Measurements from ENCODE around the gene EIF4G3. TPM values are rescaled to one million over a fixed set of nuclear protein-coding genes. Genes with fewer than 3 reads are reported as not detected.

The EIF4G3 gene
- total RNA-seq, 1 experiment from 2014 or later = 72.0 TPM

DNA sequence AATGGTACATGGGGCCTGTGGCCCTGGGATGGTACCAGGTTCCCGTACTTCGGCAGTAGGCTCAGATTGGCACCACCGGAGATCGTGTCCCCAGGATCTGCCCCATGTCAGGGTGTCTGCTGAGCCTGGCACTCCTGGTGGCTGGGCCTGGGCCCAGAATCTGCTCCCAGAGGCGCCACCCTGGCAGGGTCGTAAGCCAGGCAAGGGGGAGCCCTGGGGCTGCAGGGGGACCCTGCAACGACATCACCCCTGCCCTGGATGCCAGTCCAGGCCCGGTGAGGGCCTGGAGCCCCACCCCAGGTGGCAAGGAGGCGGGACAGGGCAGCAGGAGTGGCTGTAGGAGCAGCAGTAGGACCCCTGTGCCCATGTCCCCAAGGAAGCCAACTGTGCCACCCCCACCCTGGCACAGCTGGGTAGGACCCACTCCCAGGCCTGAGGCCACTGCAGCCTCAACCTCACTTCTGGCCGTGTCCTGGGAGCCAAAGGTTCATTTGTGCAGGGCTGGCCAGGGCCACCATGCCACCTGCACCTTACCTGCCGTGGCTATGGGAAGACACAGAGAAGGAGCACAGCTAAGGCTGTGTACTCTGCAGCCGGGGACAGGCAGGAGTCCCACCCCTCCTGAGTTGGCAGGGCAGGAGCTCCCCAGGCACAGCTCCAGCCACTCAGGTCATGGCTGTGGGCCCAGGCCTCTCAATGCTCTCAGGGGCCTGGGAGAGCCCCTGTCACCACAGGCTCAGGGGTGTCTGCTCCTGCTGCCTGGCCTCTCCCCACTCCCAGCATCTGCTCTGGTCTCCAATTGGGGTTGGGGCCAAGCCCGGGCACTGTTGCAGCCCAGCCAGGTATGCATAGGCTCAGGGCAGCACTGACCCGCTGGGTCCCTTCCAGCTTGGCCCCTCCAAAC, 141.7 kb downstream of the EIF4G3 start:
- Histone ChIP-seq H2BK5ac (ENCODE audit: insufficient read length, low read length) (no peak overlapping the region), H2AFZ (ENCODE audit: low read length) (no peak overlapping the region), H4K5ac (ENCODE audit: insufficient read length, low read depth, low read length) (no peak overlapping the region), H3K79me2 (ENCODE audit: insufficient read depth, low read length) (peaks cover 4% of the 10 kb centered on the region; the same call in 1 of the 2 replicates), H3K4me2 (ENCODE audit: insufficient read depth, insufficient read length, low read length) (no peak overlapping the region), H4K20me1 (ENCODE audit: control insufficient read depth, insufficient read depth, insufficient read length) (no peaks in the 10 kb centered on the region), H3K4me1 (ENCODE audit: insufficient read depth, low read length) (no peaks in the 10 kb centered on the region), H3K18ac (ENCODE audit: insufficient read length, low read depth, low read length) (no peak overlapping the region), H3K27me3 (ENCODE audit: insufficient read depth, low read length) (no peaks in the 10 kb centered on the region), H4K91ac (ENCODE audit: insufficient read length, low read depth, low read length) (no peak overlapping the region), H3K23ac (ENCODE audit: insufficient read length, low read depth, low read length) (no peak overlapping the region), H3K23me2 (ENCODE audit: insufficient read length, low read depth, low read length, poor library complexity, severe bottlenecking) (no peaks in the 10 kb centered on the region), H3K4ac (ENCODE audit: low read depth, low read length) (no peak overlapping the region; the same call in 1 of the 2 replicates), H2BK120ac (ENCODE audit: low read depth, low read length, poor library complexity, severe bottlenecking) (no peak overlapping the region), H3T11ph (ENCODE audit: low read length) (no peak overlapping the region), H3K27ac (ENCODE audit: insufficient read length, low read depth, low read length) (no peak overlapping the region), H4K8ac (replicated peaks; ENCODE audit: insufficient read length, low read depth, low read length) (no peak overlapping the region), H2BK20ac (ENCODE audit: low read depth, low read length, poor library complexity, severe bottlenecking) (no peak overlapping the region), H3K79me1 (ENCODE audit: insufficient read depth, low read depth, low read length, poor library complexity, severe bottlenecking) (peaks cover 13% of the 10 kb centered on the region), H3K9ac (ENCODE audit: extremely low read depth, insufficient read length, low read length) (no peak overlapping the region), H2AK5ac (ENCODE audit: insufficient read length, low read length) (no peak overlapping the region), H3K14ac (ENCODE audit: insufficient read depth, low read length) (no peak overlapping the region; the same call in 1 of the 2 replicates), H2BK15ac (ENCODE audit: low read depth, low read length) (no peak overlapping the region), H2BK12ac (ENCODE audit: insufficient read length, low read depth, low read length) (no peak overlapping the region), H3K56ac (ENCODE audit: insufficient read length, low read depth, low read length) (no peak overlapping the region), H3K9me3 (ENCODE audit: control insufficient read depth, low read depth, low read length) (no peaks in the 10 kb centered on the region)
- no CpG with 5 or more reads among the region's 14 CpGs for WGBS (ENCODE audit: extremely low coverage, insufficient read length, low lambda C conversion rate)
- no peak overlapping the region for H3K27ac Mint-ChIP-seq
- TF ChIP-seq, protein P1, sequence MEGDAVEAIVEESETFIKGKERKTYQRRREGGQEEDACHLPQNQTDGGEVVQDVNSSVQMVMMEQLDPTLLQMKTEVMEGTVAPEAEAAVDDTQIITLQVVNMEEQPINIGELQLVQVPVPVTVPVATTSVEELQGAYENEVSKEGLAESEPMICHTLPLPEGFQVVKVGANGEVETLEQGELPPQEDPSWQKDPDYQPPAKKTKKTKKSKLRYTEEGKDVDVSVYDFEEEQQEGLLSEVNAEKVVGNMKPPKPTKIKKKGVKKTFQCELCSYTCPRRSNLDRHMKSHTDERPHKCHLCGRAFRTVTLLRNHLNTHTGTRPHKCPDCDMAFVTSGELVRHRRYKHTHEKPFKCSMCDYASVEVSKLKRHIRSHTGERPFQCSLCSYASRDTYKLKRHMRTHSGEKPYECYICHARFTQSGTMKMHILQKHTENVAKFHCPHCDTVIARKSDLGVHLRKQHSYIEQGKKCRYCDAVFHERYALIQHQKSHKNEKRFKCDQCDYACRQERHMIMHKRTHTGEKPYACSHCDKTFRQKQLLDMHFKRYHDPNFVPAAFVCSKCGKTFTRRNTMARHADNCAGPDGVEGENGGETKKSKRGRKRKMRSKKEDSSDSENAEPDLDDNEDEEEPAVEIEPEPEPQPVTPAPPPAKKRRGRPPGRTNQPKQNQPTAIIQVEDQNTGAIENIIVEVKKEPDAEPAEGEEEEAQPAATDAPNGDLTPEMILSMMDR (conservative IDR thresholded peaks at IDR 0.05) = no peak
- DNase-seq = no peak
- H3K4me1 Mint-ChIP-seq = peaks cover 2 to 6% of the 10 kb centered on the region in 2 experiments; a peak in 2 of 4 replicates
- H3K36me3 Mint-ChIP-seq (ENCODE audit: insufficient read depth in 1 of 3, low read depth in 3 of 3) = peaks cover 11 to 22% (median 20%) of the 10 kb centered on the region in 3 experiments
- H3K27me3 Mint-ChIP-seq (ENCODE audit: low read depth) = no peaks in the 10 kb centered on the region
- H3K9me3 Mint-ChIP-seq = peaks cover 6% of the 10 kb centered on the region in 2 experiments; a peak in 3 of 5 replicates
- no peak overlapping the region for H3K4me3 Mint-ChIP-seq
